ENCODE measurements around the gene CAMTA1.
"Not testable (repeated sequence)": the region's sequence is repeated elsewhere in the genome, so short reads cannot be mapped to it uniquely, and the experiment has no call there.

The CAMTA1 gene

GRCh38 chr1:7152655-7153054, 367.4 kb downstream of the CAMTA1 start:
- H3K4me2 ChIP-seq (ENCODE audit: low read depth, low read length) = no peak overlapping the region
- H3K4me1 ChIP-seq (ENCODE audit: low read length) = no peaks in the 10 kb centered on the region
- H3K9ac ChIP-seq (ENCODE audit: low read length) = no peak overlapping the region
- H2AFZ ChIP-seq (ENCODE audit: low read length) = no peak overlapping the region
- H3K9me2 ChIP-seq (replicated peaks; ENCODE audit: insufficient read depth, low read length) = no peaks in the 10 kb centered on the region
- no peak overlapping the region for H3K27ac ChIP-seq (ENCODE audit: low read length)
- no peaks in the 10 kb centered on the region for H3K36me3 ChIP-seq (replicated peaks; ENCODE audit: insufficient read depth, low read length)
- no peaks in the 10 kb centered on the region for H3F3A ChIP-seq (ENCODE audit: insufficient read depth, low read length)
- H4K20me1 ChIP-seq (ENCODE audit: insufficient read depth, low read length) = no peaks in the 10 kb centered on the region
- no peaks in the 10 kb centered on the region for H3K79me2 ChIP-seq (ENCODE audit: low read length)
- no peaks in the 10 kb centered on the region for H3K9me3 ChIP-seq (replicated peaks; ENCODE audit: insufficient read depth, low read length)
- DNase-seq = no peak
- TF ChIP-seq CTCF (IDR thresholded peaks at IDR 0.05; ENCODE audit: low read length) = no peak
- TF ChIP-seq EZH2phosphoT487 (IDR thresholded peaks at IDR 0.05; ENCODE audit: low read length) = no peak
- no peak for TF ChIP-seq EZH2 (optimal IDR thresholded peaks at IDR 0.05; ENCODE audit: low read depth, low read length)
- H3K27me3 ChIP-seq (replicated peaks; ENCODE audit: insufficient read depth, low read length) = peaks cover 69% of the 10 kb centered on the region
- H3K4me3 ChIP-seq (ENCODE audit: low read length) = no peak overlapping the region

GRCh38 chr1:7153464-7153863, 368.2 kb downstream of the CAMTA1 start:
- Histone ChIP-seq H3K9me2 (replicated peaks; ENCODE audit: insufficient read depth, low read length) (no peaks in the 10 kb centered on the region), H2AFZ (ENCODE audit: low read length) (no peak overlapping the region), H3K27me3 (replicated peaks; ENCODE audit: insufficient read depth, low read length) (peaks cover 74% of the 10 kb centered on the region), H3K4me1 (ENCODE audit: low read length) (no peaks in the 10 kb centered on the region), H3K9me3 (replicated peaks; ENCODE audit: insufficient read depth, low read length) (no peaks in the 10 kb centered on the region), H3K79me2 (ENCODE audit: low read length) (no peaks in the 10 kb centered on the region), H3F3A (ENCODE audit: insufficient read depth, low read length) (no peaks in the 10 kb centered on the region), H3K27ac (ENCODE audit: low read length) (no peak overlapping the region), H4K20me1 (ENCODE audit: insufficient read depth, low read length) (no peaks in the 10 kb centered on the region), H3K4me3 (ENCODE audit: low read length) (no peak overlapping the region), H3K9ac (ENCODE audit: low read length) (no peak overlapping the region), H3K4me2 (ENCODE audit: low read depth, low read length) (no peak overlapping the region), H3K36me3 (replicated peaks; ENCODE audit: insufficient read depth, low read length) (no peaks in the 10 kb centered on the region)
- TF ChIP-seq CTCF (IDR thresholded peaks at IDR 0.05; ENCODE audit: low read length) = no peak
- no peak for TF ChIP-seq EZH2phosphoT487 (IDR thresholded peaks at IDR 0.05; ENCODE audit: low read length)
- no peak for TF ChIP-seq EZH2 (optimal IDR thresholded peaks at IDR 0.05; ENCODE audit: low read depth, low read length)
- DNase-seq = no peak

GRCh38 chr1:7159116-7159781, 374.0 kb downstream of the CAMTA1 start:
- no peak overlapping the region for H3K4me2 ChIP-seq (ENCODE audit: low read depth, low read length)
- TF ChIP-seq CTCF (IDR thresholded peaks at IDR 0.05; ENCODE audit: low read length) = no peak
- TF ChIP-seq EZH2phosphoT487 (IDR thresholded peaks at IDR 0.05; ENCODE audit: low read length) = no peak
- TF ChIP-seq EZH2 (optimal IDR thresholded peaks at IDR 0.05; ENCODE audit: low read depth, low read length) = no peak
- no peak for DNase-seq
- no peak overlapping the region for H2AFZ ChIP-seq (ENCODE audit: low read length)
- H3K79me2 ChIP-seq (ENCODE audit: low read length) = no peaks in the 10 kb centered on the region
- no peaks in the 10 kb centered on the region for H4K20me1 ChIP-seq (ENCODE audit: insufficient read depth, low read length)
- no peak overlapping the region for H3K9ac ChIP-seq (ENCODE audit: low read length)
- H3K9me3 ChIP-seq (replicated peaks; ENCODE audit: insufficient read depth, low read length) = no peaks in the 10 kb centered on the region
- H3F3A ChIP-seq (ENCODE audit: insufficient read depth, low read length) = no peaks in the 10 kb centered on the region
- H3K4me1 ChIP-seq (ENCODE audit: low read length) = no peaks in the 10 kb centered on the region
- no peak overlapping the region for H3K4me3 ChIP-seq (ENCODE audit: low read length)
- H3K36me3 ChIP-seq (replicated peaks; ENCODE audit: insufficient read depth, low read length) = no peaks in the 10 kb centered on the region
- H3K27ac ChIP-seq (ENCODE audit: low read length) = no peak overlapping the region
- H3K27me3 ChIP-seq (replicated peaks; ENCODE audit: insufficient read depth, low read length) = peaks cover 70% of the 10 kb centered on the region
- no peaks in the 10 kb centered on the region for H3K9me2 ChIP-seq (replicated peaks; ENCODE audit: insufficient read depth, low read length)

GRCh38 chr1:7168554-7168953, 383.3 kb downstream of the CAMTA1 start:
- H3K36me3 ChIP-seq (replicated peaks; ENCODE audit: insufficient read depth, low read length) = not testable (repeated sequence)

More at GRCh38 chr1:7168554-7168953, 383.3 kb downstream of the CAMTA1 start:
- H3K27me3 ChIP-seq (replicated peaks; ENCODE audit: insufficient read depth, low read length) = peaks cover 95% of the 10 kb centered on the region
- not testable (repeated sequence) for H3K27ac ChIP-seq (ENCODE audit: low read length); DNase-seq; H3K79me2 ChIP-seq (ENCODE audit: low read length); H4K20me1 ChIP-seq (ENCODE audit: insufficient read depth, low read length); H2AFZ ChIP-seq (ENCODE audit: low read length); H3K9ac ChIP-seq (ENCODE audit: low read length); H3K4me2 ChIP-seq (ENCODE audit: low read depth, low read length); H3K4me1 ChIP-seq (ENCODE audit: low read length); H3K9me3 ChIP-seq (replicated peaks; ENCODE audit: insufficient read depth, low read length); H3K4me3 ChIP-seq (ENCODE audit: low read length); H3F3A ChIP-seq (ENCODE audit: insufficient read depth, low read length); H3K9me2 ChIP-seq (replicated peaks; ENCODE audit: insufficient read depth, low read length)
